HepG2 (cell line): ENCODE data around the gene MYO7A. TPM values are rescaled to one million over a fixed set of nuclear protein-coding genes. Genes with fewer than 3 reads are reported as not detected.

Experiments used
- ATAC-seq: fragments of 200-7000 bp; cut with Tn5 transposase; 3 replicates; pipeline ENCODE4 v1.9.1; 2020; ENCODE audit warnings: mild to moderate bottlenecking, moderate library complexity
- BruUV-seq: library from RNA; stranded (reverse); fragments of 400-500 nt; replicated peaks from 2 replicates; lab custom pipeline; 2021; lab: Mats Ljungman, UMichigan
- CTCF ChIA-PET: fragments of 300-600 bp; formaldehyde crosslinking; extraction: SDS; loops from one replicate; lab custom pipeline; 2021; ENCODE audit warnings: low total read pairs, inconsistent platforms, low intra/inter-chr PET ratio; lab: Yijun Ruan, JAX
- POLR2A ChIA-PET: fragments of 350-600 bp; sonication (Branson Sonifier 250); formaldehyde crosslinking; loops from one replicate; lab custom pipeline; 2020; ENCODE audit warnings: antibody characterized with exemption, inconsistent platforms; lab: Yijun Ruan, JAX
- DNase-seq: peaks from one replicate; pipeline ENCODE4 v3.0.0-alpha.2; 2015; ENCODE audit warnings: low spot score
- FAIRE-seq: peaks from 3 replicates; lab custom pipeline; 2011; peaks lifted over from hg19 to GRCh38; lab: Jason Lieb, UNC
- H2AFZ ChIP-seq: one replicate; pipeline ENCODE4 v1.6.1; 2011; ENCODE audit warnings: low read length, inconsistent platforms
- H3K27ac ChIP-seq: fragments of 300-600 bp; 3 replicates; pipeline ENCODE4 v1.8.0; 2011; ENCODE audit warnings: mixed run types, mild to moderate bottlenecking, mixed read lengths, low read length, inconsistent platforms; ENCODE audit not compliant: insufficient read depth; ENCODE audit errors: extremely low read length
- H3K27me3 ChIP-seq, 2 experiments: fragments of 200-600 bp in 1 of 2; 2 replicates in 1 of 2; 3 replicates in 1 of 2; pipeline versions ENCODE4 v1.6.0 to v1.8.0; 2011; ENCODE audit warnings: low read length in 2 of 2, mild to moderate bottlenecking in 2 of 2, moderate library complexity in 2 of 2, inconsistent platforms in 1 of 2; ENCODE audit not compliant: insufficient read depth in 2 of 2, control insufficient read depth in 1 of 2
- H3K36me3 ChIP-seq, 2 experiments: fragments of 200-600 bp in 1 of 2; replicated peaks in 1 of 2; 2 replicates in 1 of 2; 3 replicates in 1 of 2; pipeline versions ENCODE4 v1.5.1 to v1.8.0; 2011; ENCODE audit warnings: low read length in 2 of 2, inconsistent platforms in 1 of 2; ENCODE audit not compliant: insufficient read depth in 2 of 2, control insufficient read depth in 1 of 2
- H3K4me1 ChIP-seq: 2 replicates; pipeline ENCODE4 v1.5.1; 2012; ENCODE audit warnings: low read length, inconsistent platforms; ENCODE audit not compliant: insufficient read depth
- H3K4me2 ChIP-seq: 2 replicates; pipeline ENCODE4 v1.6.0; 2011; ENCODE audit warnings: low read depth, low read length, inconsistent platforms
- H3K4me3 ChIP-seq, 3 experiments: fragments of 200-600 bp in 1 of 3; sonication (generic), shearing (Covaris generic) in 1 of 3; replicated peaks in 1 of 3; 2 replicates each; pipeline ENCODE4 v1.5.1; 2011 to 2016; ENCODE audit warnings: low read length in 3 of 3, inconsistent platforms in 2 of 3, low read depth in 2 of 3, mild to moderate bottlenecking in 2 of 3, control low read depth in 1 of 3, mixed read lengths in 1 of 3; ENCODE audit not compliant: insufficient read depth in 1 of 3
- H3K79me2 ChIP-seq: one replicate; pipeline ENCODE4 v1.6.1; 2011; ENCODE audit warnings: low read length, inconsistent platforms; ENCODE audit not compliant: insufficient read depth
- H3K9ac ChIP-seq: 2 replicates; pipeline ENCODE4 v1.6.0; 2011; ENCODE audit warnings: mild to moderate bottlenecking, low read depth, low read length, inconsistent platforms; ENCODE audit not compliant: insufficient read depth
- H3K9me3 ChIP-seq: 2 replicates; pipeline ENCODE4 v1.5.1; 2012; ENCODE audit warnings: mild to moderate bottlenecking, low read length
- H4K20me1 ChIP-seq: 2 replicates; pipeline ENCODE4 v1.6.0; 2011; ENCODE audit warnings: inconsistent platforms, mild to moderate bottlenecking, low read length, moderate library complexity; ENCODE audit not compliant: insufficient read depth
- NONO ChIP-seq, 2 experiments: fragments of 450-650 bp in 1 of 2; sonication (generic) in 1 of 2; formaldehyde crosslinking in 1 of 2; IDR thresholded peaks in 1 of 2; conservative IDR thresholded peaks in 1 of 2; 2 replicates each; pipeline versions ENCODE4 v1.6.1 to v1.8.0; 2017 to 2022; ENCODE audit warnings: mild to moderate bottlenecking in 1 of 2, missing genetic modification reagents in 1 of 2, moderate library complexity in 1 of 2
- SMYD3 ChIP-seq: sonication (generic); formaldehyde crosslinking; IDR thresholded peaks from 2 replicates; pipeline ENCODE4 v1.8.1; 2023; ENCODE audit warnings: mild to moderate bottlenecking, missing genetic modification reagents
- ZNF468 ChIP-seq: sonication (generic); formaldehyde crosslinking; IDR thresholded peaks from 2 replicates; pipeline ENCODE4 v1.8.0; 2022; ENCODE audit warnings: mild to moderate bottlenecking, moderate library complexity, missing genetic modification reagents
- ZNF547 ChIP-seq: sonication (generic); formaldehyde crosslinking; IDR thresholded peaks from 2 replicates; pipeline ENCODE4 v1.5.1; 2020; ENCODE audit warnings: mild to moderate bottlenecking, missing genetic modification reagents
- ZNF678 ChIP-seq: sonication (generic); formaldehyde crosslinking; IDR thresholded peaks from 2 replicates; pipeline ENCODE4 v1.4.0; 2020; ENCODE audit warnings: mild to moderate bottlenecking, missing genetic modification reagents
- WGBS: methylation state at CpG from one replicate; pipeline ENCODE4 v1.1.6; 2017; ENCODE audit warnings: low lambda C conversion rate; 5-methylcytosine and 5-hydroxymethylcytosine counted together
- in situ Hi-C: cut with HindIII; loops from 2 replicates; pipeline ENCODE4 v1.10.0; 2017; ENCODE audit warnings: low pct_unique_long_range_greater_than_20kb; ENCODE audit not compliant: extremely low pct_ligation_motif_present
- intact Hi-C: fragments of 100-400 bp; cut with micrococcal nuclease; formaldehyde crosslinking; loops from one replicate; pipeline ENCODE4 v1.10.0; 2022; ENCODE audit not compliant: unreplicated experiment
- polyA plus RNA-seq, 8 experiments: library from polyadenylated mRNA; depleted of rRNA in 3 of 8; stranded (reverse) in 7 of 8; unstranded in 1 of 8; fragments of >200 nt; fragmentation: Illumina TruSeq in 4 of 8; extraction: Trizol in 4 of 8; gene quantifications; 2 replicates each; pipeline versions ENCODE4 v1.2.1 to v1.2.3, GENCODE V29; 2011 to 2016; ENCODE audit warnings: low read depth in 4 of 8, missing spikeins in 1 of 8, mixed read lengths in 1 of 8; ENCODE audit not compliant: insufficient read depth in 1 of 8
- total RNA-seq, 5 experiments: library from RNA; depleted of rRNA; stranded (reverse); fragments of >200 nt; fragmentation: Illumina TruSeq; extraction: Trizol; gene quantifications; 2 replicates each; pipeline ENCODE4 v1.2.3, GENCODE V29; 2016; ENCODE audit warnings: low read depth in 1 of 5

MYO7A gene
- total and polyA plus RNA-seq, 2 of the 13 experiments (the other 11 are each of a cell fraction or from before 2014, with no cell fraction given) = 7.5 to 10.0 TPM

GRCh38 chr11:77143405-77144020, 15.5 kb downstream of the MYO7A start:
- H3K4me3 ChIP-seq = no peak overlapping the region
- no peaks in the 10 kb centered on the region for H3K36me3 ChIP-seq
- CTCF ChIA-PET = no interaction called here
- no peak overlapping the region for H3K9ac ChIP-seq
- ATAC-seq (no peak), FAIRE-seq (no peak), DNase-seq (no peak)
- no TSS peak for BruUV-seq
- H4K20me1 ChIP-seq = no peaks in the 10 kb centered on the region
- 98% methylated on average over 8 of the region's 8 CpGs for WGBS
- H3K27ac ChIP-seq = no peak overlapping the region
- H3K9me3 ChIP-seq = no peaks in the 10 kb centered on the region
- in situ Hi-C loops = no loop called here
- no peaks in the 10 kb centered on the region for H3K27me3 ChIP-seq
- H3K4me1 ChIP-seq = peaks cover 59% of the 10 kb centered on the region
- TF ChIP-seq ZNF678 (CRISPR knock-in tag) = no peak
- TF ChIP-seq, all 625 proteins: peak for 0
- no peaks in the 10 kb centered on the region for H3K79me2 ChIP-seq
- no peak overlapping the region for H2AFZ ChIP-seq
- intact Hi-C loops = loop anchor here (2.0 kb wide), 1 partner anchor 15 kb away; the partner anchor contains the start of gene MYO7A
- POLR2A ChIA-PET = no interaction called here
- H3K4me2 ChIP-seq = no peak overlapping the region

GRCh38 chr11:77144196-77144856, 16.3 kb downstream of the MYO7A start:
- H3K9me3 ChIP-seq = no peaks in the 10 kb centered on the region
- intact Hi-C loops = loop anchor here (2.0 kb wide), 1 partner anchor 16 kb away; the partner anchor contains the start of gene MYO7A
- no TSS peak for BruUV-seq
- CTCF ChIA-PET = no interaction called here
- H3K27me3 ChIP-seq = no peaks in the 10 kb centered on the region
- peaks cover 59% of the 10 kb centered on the region for H3K4me1 ChIP-seq
- no peak for FAIRE-seq
- H4K20me1 ChIP-seq = no peaks in the 10 kb centered on the region
- POLR2A ChIA-PET = interaction anchor here (0.7 to 1.4 kb wide), 6 partner anchors 9 to 48 kb away, joined by 3 to 18 read pairs (median 4); partner anchors contain the start of gene MYO7A
- no peak for ATAC-seq
- H3K36me3 ChIP-seq = no peaks in the 10 kb centered on the region
- no peak overlapping the region for H3K9ac ChIP-seq
- TF ChIP-seq ZNF547 (peak; percentile 20; the same call in 1 of the 2 replicates), SMYD3 (no peak), NONO (IDR thresholded peaks at IDR 0.05) (no peak), NONO (CRISPR knock-in tag; conservative IDR thresholded peaks at IDR 0.05) (no peak), ZNF468 (CRISPR knock-in tag) (no peak)
- no peak for DNase-seq
- peak overlapping the region; percentile 57 for H3K4me2 ChIP-seq
- in situ Hi-C loops = no loop called here
- H2AFZ ChIP-seq = no peak overlapping the region
- H3K4me3 ChIP-seq = peak overlapping the region in 1 of 3 experiments; percentile 36; a peak in 1 of 6 replicates
- peak overlapping the region; percentile 24 for H3K27ac ChIP-seq
- WGBS = 97% methylated on average over 3 of the region's 9 CpGs
- no peaks in the 10 kb centered on the region for H3K79me2 ChIP-seq
